Erythroblast (primary cell): ENCODE data around the gene RPL7A.

Experiments used
- GATA1 ChIP-seq: IDR thresholded peaks from 2 replicates; pipeline ENCODE4 v1.6.1; 2011; ENCODE audit warnings: low read depth, mild to moderate bottlenecking, control low read depth, low read length, moderate library complexity
- POLR2A ChIP-seq: IDR thresholded peaks from 2 replicates; pipeline ENCODE4 v1.6.1; 2011; ENCODE audit warnings: mild to moderate bottlenecking, low read length

DNA sequence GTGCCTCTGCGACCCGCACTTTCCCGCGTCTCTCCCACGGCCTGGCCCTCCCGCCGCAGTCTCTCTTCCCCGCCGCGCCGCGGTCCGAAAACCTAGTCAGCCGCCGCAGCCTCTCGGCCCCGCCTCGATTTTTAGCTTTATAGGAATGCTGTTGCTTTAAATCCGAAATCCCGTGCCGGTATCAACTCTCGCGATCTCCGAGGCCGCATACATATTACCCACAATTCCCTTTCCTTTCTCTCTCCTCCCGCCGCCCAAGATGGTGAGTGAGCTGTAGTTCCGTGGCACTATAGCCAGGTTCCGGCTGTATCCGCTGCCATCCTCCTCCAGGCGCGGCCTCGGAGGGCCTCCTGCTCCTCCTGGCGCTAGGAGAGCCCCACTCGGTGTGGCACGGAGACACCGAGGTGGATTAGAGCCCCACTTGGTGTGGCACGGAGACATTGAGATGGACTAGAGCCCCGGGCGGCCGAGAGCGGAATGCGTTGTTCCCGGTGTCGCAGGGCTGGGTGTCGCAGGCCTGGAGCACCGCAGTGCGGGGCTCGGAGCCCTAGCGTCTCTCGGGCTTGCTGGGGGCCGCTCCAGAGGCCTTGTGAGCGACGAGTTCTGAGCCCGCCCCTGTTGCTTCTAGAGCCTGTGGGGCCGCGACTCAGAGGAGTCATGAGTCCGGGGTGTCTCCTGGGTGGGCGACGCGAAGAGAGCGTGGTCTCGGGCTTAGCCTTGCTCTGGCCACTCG, at the start of gene RPL7A, which contains the start of gene MED22:
- TF ChIP-seq POLR2A (peak; percentile 98), GATA1 (no peak)
